ENCODE results near the gene UCP3.

The UCP3 gene

DNA sequence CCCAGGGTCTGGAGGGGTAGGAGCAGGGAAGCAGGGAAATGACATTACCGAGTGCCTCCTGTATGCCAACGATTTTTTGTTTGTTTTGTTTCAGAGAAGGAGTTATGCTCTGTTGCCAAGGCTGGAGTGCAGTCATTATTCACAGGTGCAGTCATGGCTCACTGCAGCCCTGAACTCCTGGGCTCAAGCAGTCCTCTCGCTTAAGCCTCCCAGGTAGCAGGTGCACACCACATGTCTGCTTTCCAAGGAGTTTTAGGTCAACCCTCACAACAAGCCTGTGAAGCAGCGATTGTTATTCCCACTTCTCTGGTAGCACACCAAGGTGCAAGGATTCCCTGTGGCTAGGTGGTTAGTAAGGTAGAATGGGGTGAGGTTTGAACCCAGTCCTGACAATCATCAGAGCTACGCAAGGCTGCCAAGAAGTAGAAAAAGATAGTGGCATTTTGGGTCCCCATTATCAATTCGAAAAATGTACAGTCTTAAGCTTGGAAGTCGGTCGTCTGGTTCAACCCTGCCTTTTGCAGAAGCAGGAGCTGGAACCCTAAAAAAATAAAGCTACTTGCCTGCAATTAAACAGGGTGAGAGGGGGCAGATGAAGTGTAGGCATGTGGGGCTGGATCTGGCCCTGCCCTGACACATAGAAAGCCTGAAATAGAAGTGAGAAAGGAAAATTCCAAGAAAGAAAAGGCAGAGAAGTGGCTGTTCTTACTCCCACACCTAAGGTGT, 9.1 kb downstream of the UCP3 start:
- Histone ChIP-seq H3K4me3 (no peak overlapping the region), H3K27ac (no peak overlapping the region)
- no peak for DNase-seq (ENCODE audit: low spot score)
- TF ChIP-seq, protein P1, sequence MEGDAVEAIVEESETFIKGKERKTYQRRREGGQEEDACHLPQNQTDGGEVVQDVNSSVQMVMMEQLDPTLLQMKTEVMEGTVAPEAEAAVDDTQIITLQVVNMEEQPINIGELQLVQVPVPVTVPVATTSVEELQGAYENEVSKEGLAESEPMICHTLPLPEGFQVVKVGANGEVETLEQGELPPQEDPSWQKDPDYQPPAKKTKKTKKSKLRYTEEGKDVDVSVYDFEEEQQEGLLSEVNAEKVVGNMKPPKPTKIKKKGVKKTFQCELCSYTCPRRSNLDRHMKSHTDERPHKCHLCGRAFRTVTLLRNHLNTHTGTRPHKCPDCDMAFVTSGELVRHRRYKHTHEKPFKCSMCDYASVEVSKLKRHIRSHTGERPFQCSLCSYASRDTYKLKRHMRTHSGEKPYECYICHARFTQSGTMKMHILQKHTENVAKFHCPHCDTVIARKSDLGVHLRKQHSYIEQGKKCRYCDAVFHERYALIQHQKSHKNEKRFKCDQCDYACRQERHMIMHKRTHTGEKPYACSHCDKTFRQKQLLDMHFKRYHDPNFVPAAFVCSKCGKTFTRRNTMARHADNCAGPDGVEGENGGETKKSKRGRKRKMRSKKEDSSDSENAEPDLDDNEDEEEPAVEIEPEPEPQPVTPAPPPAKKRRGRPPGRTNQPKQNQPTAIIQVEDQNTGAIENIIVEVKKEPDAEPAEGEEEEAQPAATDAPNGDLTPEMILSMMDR (IDR thresholded peaks at IDR 0.05), result no peak

- TF ChIP-seq, protein P1 (IDR thresholded peaks at IDR 0.05), result no peak
- DNase-seq (ENCODE audit: low spot score), result peak; percentile 58
- H3K27ac ChIP-seq, result no peak overlapping the region
Observed at GRCh38 chr11:73998846-73999575, 9.9 kb downstream of the UCP3 start.

DNA sequence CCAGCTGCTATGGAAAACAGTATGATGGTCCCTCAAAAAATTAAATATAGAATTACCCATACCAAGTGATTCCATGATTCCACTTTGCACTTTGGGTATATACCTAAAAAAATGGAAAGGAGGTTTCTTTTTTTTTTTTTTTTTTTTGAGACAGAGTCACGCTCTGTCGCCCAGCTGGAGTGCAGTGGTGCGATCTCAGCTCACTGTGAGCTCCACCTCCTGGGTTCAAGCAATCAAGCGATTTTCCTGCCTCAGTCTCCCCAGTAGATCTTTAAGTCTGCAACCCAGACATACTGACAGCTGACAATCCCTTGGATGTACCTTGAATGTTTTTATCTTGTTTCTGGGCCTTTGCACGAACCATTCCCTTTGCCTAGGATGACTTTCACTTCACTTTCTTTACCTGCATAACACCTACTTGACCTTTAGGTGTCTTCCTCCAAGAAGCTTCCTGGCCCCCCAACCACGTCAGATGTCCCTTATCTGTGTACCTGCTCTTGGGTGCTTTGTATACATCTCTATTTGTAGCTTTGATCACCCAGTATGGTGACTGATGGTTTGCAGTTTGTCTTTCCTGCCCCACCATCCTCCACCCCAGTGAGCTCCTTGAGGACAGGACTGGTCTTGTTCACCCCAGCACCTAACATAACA, 11.6 kb downstream of the UCP3 start:
- DNase-seq (ENCODE audit: low spot score), result peak; percentile 40
- Histone ChIP-seq H3K27ac (no peak overlapping the region), H3K4me3 (no peak overlapping the region)
- TF ChIP-seq, protein P1 (IDR thresholded peaks at IDR 0.05), result no peak

More at GRCh38 chr11:73998846-73999575, 9.9 kb downstream of the UCP3 start:
- H3K4me3 ChIP-seq, result no peak overlapping the region

- DNase-seq (ENCODE audit: low spot score), result no peak
- H3K27ac ChIP-seq, result no peak overlapping the region
Observed at GRCh38 chr11:73996161-73996747, 12.6 kb downstream of the UCP3 start.

GRCh38 chr11:73995731-73996130, 13.2 kb downstream of the UCP3 start:
- no peak for DNase-seq (ENCODE audit: low spot score)
- TF ChIP-seq, protein P1 (IDR thresholded peaks at IDR 0.05), result no peak

More at GRCh38 chr11:73996161-73996747, 12.6 kb downstream of the UCP3 start:
- no peak overlapping the region for H3K4me3 ChIP-seq
- TF ChIP-seq, protein P1 (IDR thresholded peaks at IDR 0.05), result no peak

DNA sequence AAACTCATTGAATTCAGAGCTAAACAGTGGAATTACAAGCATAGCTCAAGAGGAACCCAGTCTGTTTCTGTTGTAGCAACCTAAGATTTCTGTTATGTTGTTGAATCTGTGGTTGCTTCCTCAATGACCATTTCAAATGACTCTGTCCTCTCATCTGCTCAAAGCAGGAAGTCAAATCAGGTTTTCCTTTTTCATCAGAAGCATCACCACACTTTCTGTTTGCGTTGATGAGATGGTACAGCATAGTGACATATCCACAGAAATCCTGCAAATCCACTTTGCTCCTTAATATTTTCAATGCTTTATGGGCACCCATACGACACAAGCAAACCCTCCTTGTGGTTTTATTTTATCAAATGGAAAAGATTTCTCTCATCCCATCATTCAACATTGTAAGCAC, 13.6 kb downstream of the UCP3 start:
- H3K4me3 ChIP-seq, result no peak overlapping the region
- DNase-seq (ENCODE audit: low spot score), result no peak
- H3K27ac ChIP-seq, result no peak overlapping the region
- TF ChIP-seq, protein P1 (IDR thresholded peaks at IDR 0.05), result no peak

More at GRCh38 chr11:73995731-73996130, 13.2 kb downstream of the UCP3 start:
- Histone ChIP-seq H3K27ac (no peak overlapping the region), H3K4me3 (no peak overlapping the region)
